Activated CD4-positive, CD25-positive, alpha-beta regulatory T cell treated with anti-CD3 and anti-CD28 coated beads, Interleukin-2, amount 50 U/mL, for 16 hours (primary cell): Measurements from ENCODE around the gene ZNF8.
"Not testable (repeated sequence)": the region's sequence is repeated elsewhere in the genome, so short reads cannot be mapped to it uniquely, and the experiment has no call there.

ENCODE experiments used
- DNase-seq: peaks from one replicate; pipeline ENCODE4 v3.0.0-alpha.2; 2020; ENCODE audit warnings: low read depth, low spot score

The ZNF8 gene

DNA sequence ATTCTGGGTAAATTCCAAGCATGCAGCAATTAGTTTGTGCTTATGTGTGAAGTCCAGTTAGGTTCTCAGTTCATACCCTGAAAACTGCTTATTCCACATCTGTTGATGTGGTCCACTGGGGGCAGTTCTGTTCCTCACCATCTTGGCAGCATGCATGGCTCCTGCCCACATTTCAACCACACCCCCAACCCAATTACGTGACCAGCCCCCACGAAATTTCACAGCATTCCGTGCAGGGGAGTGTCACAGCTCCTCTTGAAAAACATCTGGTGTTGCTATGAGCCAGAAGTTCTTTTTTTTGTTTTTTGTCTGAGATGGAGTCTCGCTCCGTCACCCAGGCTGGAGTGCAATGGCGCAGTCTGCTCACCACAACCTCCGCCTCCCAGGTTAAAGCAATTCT is 17.3 kb downstream of the ZNF8 start:
- DNase-seq: no peak

GRCh38 chr19:58300620-58301019 is 21.9 kb downstream of the ZNF8 start:
- DNase-seq: no peak

DNA sequence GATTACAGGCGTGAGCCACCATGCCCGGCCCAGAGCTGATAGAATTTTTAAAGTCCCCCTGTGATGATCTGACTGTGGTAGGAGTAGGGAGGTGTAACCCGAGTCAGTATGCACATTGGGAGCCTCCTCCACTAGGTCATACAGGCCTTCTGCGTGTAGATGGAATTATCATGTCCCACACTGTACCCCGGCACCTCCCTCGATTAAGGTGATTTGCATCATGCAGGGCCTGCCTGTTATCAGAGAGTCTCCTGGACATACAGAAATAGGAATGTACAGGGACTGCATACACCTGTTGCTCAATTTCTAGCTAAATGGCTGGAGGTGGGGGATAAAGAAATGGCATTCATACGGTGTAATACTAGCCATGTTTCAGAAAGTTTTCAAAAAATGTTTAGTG is 25.5 kb downstream of the ZNF8 start:
- no peak for DNase-seq

- no peak for DNase-seq
Observed at GRCh38 chr19:58304748-58305064, 26.0 kb downstream of the ZNF8 start.

DNA sequence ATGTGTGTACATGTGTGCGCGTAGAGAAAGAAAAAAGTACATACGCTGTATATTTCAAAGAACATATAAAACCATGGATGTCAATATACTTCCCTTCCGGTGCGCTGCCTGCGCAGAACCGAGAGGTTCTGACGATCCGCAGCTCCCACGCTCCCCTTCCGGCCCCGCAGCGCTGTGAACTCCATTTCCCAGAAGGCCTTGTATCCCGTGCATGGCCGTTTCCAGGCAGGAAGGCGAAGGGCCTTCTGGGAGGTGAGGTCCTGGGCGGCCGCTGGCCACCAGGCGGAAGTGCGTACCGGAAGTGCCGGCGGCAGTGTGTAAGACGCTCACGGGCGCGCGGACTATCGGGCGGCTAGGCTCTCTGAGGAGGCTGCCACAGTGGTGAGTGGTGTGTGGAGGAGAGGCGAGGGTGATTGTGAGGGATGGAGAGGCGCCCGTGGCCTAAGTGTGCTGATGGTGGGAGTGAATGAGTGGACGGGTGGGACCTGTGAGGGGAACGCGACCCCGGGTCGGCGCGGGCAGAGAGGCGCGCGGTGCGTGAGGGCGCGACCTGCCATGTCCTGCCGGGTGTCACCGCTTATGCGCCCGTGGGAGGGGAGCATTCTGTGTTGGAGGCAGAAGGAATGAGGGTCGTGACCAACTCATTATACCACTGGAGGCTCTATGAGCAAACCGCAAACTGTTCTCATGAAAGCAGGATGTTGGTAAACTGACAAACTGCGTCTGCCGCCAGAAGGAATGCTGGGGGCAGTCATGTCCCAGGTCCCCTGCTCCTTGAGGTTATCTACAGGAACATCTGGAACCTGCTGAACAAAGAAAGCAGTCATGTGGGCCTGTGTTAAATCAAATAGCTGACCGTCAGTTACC is 26.5 kb downstream of the ZNF8 start, which contains the start of gene ERVK3-1:
Gene ERVK3-1 (plus strand): TSS at position 313 of the 867 bp plus-strand sequence. CDS start 6,792 bp downstream, outside the sequence.
- DNase-seq: peak; percentile 93

GRCh38 chr19:58305932-58306323 is 27.2 kb downstream of the ZNF8 start:
- DNase-seq: no peak

- no peak for DNase-seq
Observed at GRCh38 chr19:58307736-58308135, 29.0 kb downstream of the ZNF8 start.

DNA sequence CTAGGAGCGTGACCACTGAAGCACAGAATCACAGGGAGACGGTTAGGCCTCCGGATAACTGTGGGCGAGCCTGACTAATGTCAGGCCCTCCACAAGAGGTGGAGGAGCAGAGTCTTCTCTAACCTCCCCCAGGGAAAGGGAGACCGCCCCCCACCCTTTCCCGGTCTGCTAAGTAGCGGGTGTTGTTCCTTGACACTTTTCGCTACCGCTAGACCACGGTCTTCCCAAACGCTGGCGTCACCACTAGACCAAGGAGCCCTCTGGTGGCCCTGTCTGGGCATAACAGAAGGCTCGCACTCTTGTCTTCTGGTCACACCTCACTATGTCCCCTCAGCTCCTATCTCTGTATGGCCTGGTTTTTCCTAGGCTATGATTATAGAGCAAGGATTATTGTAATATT is 31.9 kb downstream of the ZNF8 start:
- DNase-seq: not testable (repeated sequence)

DNA sequence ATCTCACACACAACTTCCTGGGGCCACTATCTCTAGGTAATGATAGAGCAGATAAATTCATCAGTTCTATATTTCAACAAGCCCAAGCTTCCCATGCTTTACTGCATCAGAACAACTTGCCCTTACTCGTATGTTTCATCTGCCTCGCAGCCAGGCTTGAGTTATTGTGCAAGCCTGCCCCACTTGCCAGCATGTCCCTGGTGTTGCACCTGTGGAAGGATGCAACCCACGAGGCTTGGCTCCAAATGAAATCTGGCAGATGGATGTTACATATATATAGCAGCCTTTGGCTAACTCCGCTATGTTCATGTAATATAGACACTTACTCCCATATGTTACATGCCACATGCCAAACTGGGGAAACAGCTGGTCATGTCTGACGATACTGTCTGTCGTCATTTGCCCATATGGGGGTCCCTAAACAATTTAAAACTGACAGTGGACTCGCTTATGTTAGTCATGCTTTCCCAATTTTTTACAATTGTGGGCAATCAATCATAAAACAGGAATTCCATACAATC is 32.6 kb downstream of the ZNF8 start:
- DNase-seq: no peak

DNA sequence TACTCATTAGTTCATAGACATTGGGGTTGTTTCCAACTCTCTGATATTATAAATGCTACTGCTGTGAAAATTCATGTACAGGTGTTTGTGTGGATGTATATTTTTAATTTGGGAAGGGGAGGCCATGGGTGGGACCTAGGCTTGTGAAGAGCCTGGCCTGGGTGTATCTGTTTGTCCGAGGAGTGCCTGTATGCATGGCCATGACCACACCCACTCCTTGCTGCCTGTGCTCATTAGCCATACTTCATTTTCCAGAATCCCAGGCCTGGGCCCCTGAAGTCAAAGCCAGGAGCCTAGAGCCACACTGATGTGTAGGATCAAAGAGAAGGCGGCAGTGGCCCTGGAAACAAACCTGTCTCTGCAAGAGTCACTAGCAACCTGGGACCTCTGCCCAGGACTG is 36.8 kb downstream of the ZNF8 start:
- DNase-seq: no peak

GRCh38 chr19:58317476-58318072 is 38.8 kb downstream of the ZNF8 start:
- DNase-seq: no peak

GRCh38 chr19:58318297-58318696 is 39.5 kb downstream of the ZNF8 start:
- DNase-seq: no peak

DNA sequence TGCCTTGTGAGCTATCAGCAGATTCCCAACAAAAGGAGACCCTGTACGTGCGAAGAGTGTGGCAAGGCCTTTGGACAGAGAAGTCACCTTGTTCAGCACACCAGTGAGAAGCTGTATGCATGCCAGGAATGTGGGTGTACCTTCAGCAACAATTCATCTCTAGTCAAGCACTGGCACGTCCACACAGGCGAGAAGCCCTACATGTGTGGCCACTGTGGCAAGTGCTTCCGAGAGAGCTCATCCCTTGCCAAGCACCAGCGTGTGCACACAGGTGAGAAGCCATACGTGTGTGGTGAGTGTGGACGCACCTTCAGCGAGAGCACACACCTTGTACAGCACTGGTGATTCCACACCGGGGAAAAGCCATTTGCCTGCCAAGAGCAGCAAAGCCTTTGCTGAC is 40.5 kb downstream of the ZNF8 start:
- DNase-seq: no peak

DNA sequence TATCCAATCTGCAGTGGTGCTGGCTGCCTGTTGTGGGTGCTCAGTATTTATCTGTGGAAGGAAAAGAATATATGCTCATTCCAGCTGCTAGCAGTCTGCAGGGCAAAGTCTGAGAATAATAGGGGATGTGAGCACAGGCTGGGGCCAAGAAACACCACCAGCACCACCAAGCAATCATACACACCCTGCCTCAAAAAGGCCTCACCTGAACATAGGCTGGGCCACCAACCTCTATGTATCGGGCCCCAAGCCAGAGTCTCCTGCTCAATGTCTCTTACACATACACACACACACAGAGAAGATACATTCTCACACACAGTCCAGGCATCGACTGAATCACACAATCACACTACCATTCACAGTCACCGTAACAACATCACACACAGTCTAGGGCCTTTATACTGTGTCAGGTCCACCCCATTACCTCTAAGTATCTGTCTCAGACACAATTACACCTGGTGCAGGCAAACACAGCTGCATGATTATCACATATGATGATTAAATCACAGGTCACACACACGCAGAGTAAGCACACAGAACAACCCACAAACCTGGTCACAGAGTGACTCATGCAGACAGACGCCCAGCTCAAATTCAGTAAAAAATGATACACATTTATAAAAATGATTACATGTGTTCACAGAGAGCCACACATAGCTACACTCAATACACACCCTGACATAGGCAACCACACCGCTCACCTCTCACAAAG is 46.7 kb downstream of the ZNF8 start:
- DNase-seq: no peak

- no peak for DNase-seq
Observed at GRCh38 chr19:58326501-58326913, 47.8 kb downstream of the ZNF8 start.

- DNase-seq: peak; percentile 87
Observed at GRCh38 chr19:58326914-58327726, 48.4 kb downstream of the ZNF8 start, which contains the start of gene ZSCAN22. Gene ZSCAN22, plus strand, starts transcription at chr19:58326994. Its CDS starts 7,809 bp downstream, at chr19:58334803.

- DNase-seq: no peak
Observed at GRCh38 chr19:58328999-58329398, 50.2 kb downstream of the ZNF8 start.

DNA sequence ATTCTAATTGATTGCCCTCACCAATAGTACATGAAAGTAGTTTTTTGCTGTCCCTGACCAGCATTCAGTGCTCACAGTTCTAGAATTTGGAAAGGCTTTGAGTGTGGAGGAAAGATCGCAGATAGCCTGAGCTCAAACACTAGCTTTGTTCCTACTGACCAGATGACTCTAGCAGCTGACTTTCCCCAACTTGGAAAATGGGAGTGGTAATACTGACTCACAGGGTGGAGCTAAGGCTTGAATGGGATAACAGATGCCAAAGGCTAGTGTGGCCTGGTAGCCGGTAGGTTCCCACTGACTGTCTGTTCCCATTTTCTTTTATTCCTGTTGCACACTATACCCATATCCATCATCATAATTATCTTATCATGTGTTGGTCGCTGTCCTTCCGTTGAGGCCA is 51.7 kb downstream of the ZNF8 start:
- no peak for DNase-seq

DNA sequence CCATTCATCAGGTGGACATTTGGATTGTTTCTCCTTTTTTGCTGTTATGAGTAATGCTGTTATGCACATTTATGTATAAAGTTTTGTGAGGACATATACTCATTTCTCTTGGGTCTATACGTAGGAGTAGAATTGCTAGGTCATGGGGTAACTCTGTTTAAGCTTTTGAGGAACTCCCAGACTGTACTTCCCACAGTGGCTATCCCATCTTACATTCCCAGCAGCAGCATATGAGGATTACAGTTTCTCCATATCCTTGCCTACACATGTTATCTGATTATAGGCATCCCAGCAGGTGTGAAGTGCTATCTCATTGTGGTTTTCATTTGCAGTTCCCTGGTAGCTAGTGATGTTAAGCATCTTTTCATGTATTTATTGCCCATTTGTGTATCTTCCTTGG is 53.9 kb downstream of the ZNF8 start:
- DNase-seq: no peak

DNA sequence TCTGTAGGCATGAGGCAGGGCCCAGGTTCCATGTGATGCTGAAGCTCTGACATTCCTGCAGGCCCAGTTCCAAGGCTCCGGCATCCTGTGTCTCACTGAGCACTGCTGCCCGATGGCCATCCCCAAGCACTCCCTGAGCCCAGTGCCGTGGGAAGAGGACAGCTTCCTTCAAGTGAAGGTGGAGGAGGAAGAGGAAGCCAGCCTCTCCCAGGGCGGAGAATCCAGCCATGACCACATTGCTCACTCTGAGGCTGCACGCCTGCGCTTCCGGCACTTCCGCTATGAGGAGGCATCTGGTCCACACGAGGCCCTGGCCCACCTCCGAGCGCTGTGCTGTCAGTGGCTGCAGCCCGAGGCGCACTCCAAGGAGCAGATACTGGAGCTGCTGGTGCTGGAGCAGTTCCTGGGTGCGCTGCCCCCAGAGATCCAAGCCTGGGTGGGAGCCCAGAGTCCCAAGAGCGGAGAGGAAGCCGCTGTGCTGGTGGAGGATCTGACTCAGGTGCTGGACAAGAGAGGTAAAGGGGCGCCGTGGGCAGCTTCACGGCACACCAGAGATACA is 56.0 kb downstream of the ZNF8 start:
- DNase-seq: no peak

DNA sequence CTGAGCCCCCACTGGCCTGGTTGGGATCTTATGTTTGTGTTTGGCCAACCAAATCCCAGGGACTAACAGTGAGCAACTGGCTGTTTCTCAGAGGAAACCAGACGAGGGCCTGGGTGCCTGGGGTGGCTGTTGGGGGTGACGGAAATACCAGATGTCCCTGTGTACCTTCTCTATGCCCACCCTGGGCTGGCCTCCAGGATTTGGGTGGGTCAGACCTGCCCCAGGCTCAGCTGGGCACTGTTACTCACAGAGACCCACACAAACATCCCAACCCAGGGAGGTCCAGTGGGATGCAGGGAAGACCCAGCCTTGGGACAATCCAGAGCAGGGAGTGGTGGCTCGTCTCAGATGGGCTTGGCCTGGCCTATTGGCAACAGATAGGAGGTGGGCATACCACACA is 56.9 kb downstream of the ZNF8 start:
- no peak for DNase-seq
